GM18520 (cell line): Measurements from ENCODE around the gene PSMD2.

Source experiments
- ATAC-seq: cut with Tn5 transposase; IDR thresholded peaks from one replicate; pipeline ENCODE4 v1.9.1; 2021; ENCODE audit not compliant: unreplicated experiment

PSMD2 gene

DNA sequence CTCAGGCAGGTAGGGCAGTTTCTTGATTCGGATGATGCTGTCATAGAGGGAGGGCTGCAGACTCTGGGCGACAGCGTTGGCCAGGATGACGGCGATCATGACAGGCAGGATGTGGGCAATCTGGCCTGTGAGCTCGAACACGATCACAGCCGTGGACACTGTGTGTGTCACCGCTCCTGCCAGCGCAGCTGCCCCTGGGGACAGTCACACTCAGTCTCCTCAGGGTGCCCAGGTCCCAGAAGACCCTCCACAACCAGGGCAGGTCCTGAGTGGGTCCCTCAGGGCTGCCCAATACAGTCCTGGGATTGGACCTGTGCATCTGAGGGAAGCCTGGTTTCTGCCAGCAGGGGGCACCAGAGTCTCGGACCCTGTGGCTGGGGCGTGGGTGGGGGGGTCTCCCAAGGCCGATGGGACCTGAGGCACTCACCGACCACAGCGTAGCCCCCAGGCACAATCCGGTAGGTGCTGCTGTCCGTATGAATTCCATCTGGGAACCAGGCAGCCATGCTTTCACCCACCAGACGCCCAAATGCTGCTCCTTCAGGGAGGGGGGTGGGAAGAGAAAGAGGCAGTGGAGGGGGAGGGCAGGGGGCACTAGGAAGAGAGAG lies 55.2 kb downstream of the PSMD2 start:
- ATAC-seq = no peak

DNA sequence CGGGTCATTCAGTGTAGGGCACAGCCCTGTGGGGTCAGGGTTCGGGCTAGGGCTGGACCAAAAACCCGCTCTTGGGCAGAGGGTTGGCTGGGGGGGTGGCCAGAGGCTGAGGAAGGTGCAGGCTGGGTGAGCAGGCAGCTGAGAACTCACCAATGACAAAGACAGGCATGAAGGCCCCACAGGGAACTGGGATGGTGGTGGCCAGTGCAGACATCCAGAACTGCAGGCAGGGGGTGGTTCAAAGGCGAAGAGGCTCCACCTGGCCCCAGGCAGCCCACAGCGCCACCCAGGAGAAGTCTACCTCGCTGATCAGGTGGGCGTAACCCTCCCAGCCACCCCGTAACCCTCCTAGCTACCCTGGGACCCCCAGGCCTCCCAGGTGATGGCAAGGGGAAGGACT lies 55.7 kb downstream of the PSMD2 start:
- ATAC-seq = no peak

DNA sequence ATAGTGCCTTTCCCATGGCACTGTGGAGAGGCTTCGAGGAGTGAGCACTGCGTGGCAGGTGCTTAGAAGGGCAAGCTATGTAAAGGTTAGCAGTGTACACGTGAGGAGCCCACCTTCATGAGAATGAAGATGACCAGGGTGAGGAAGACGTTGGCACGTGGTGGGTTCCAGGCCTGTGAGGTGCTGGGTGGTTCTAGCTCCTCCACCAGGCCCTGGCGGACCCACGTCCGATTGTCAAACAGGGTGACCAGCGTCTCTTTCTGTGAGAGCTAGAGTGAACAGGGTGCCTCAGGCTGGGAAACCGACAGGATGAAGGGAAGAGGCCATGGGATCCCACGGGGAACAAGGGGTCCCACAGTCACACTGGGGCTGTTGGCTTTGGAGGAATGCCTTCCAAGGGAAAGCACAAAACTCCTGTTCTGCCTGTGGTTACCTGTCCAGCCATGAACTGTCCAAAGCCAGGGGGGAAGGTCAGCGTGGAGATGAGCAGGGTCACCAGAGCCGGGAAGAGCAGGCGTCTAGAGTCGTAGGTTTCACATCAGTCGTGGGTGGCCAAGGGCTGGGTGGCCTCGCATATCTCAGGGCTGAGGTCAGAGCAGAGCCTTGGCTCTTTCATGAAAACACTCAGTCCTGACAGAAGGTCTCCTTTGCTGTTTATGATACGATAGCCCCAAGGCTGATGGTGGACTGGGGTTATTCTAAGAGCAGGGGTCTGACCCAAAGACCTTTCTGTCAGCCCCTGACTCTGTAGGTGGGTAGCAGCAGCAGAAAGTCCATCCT lies 56.4 kb downstream of the PSMD2 start:
- no peak for ATAC-seq

DNA sequence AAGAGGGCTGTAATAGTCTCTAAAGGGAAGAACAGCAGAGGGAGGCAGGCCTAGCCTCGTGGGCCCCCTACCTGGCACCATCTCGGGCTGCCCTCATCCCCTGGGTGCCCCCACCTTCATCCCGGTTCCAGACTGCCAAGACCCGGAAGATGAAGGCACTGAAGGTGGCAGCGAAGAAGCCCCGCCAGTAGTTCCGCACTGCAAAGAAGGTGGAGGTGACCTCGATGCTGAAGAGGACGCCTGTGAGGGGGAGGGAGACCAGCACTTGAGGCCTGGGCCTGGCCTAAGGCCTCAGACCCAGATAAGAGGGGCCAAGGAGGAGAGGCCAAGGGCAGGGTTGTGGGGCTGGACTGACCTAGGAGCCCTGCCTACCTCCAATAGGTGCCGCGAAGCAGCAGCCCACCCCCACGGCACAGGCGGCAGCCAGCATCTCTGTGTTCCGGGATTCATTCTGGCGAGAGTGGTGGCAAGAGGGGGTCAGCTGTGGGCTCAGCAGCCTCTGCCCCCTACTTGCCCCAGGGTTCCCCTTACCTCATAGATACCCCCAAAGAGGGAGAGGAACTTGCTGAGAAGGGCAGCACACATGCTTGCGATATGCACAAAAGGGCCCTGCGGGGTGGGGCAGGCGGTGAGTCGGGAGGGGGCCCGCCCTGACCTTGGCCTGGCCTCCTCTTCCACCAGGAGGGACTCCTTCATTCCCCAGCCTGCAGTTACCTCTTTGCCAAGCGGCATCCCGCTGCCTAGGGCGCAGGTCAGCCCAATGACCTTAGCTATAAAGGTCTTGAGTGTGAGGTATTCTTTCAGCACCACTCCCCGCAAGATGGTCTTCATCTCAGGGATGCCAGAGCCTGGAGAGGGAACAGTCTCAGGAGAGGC lies 58.4 kb downstream of the PSMD2 start:
- ATAC-seq = no peak

DNA sequence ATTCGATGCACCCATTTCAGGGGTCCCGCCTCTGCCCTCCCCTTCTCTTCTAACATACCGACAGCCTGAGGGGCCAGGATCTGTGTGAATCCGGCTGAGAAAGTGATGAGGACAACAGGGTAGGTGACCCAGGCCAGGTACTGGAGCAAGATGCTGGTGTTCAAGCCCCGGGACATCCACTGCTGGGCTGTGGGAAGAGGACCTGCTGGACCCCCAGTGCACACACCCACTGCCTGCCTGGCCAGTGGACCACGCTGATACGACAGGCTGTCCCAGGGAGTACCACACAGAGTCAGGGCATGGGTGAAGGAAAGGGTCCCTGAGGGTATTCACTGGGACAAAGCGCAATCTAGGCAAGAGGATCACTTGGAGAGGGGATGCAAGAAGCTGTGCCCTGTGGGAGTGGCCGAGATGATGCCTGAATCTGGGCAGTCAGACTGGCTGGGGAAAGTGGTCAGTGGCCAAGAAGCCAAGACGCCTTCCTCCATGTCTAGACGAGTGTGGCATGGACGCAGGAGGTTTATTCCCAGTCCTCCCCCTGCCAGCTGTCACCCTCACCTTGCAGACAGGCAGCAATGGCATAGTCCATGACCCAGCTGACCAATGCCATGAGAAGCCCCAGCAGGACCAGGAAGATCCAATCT lies 59.2 kb downstream of the PSMD2 start:
- no peak for ATAC-seq
